Natural killer cell treated with Interleukin-12 subunit alpha and Interleukin-12 subunit beta and Interleukin-15 and Interleukin-18, amount 100 ng/mL, for 72 hours (primary cell): Measurements from ENCODE around the gene CCL21. TPM values are rescaled to one million over a fixed set of nuclear protein-coding genes. Genes with fewer than 3 reads are reported as not detected.
A peak's percentile ranks its signal among the peaks of the same experiment; 100 is the strongest.

ENCODE experiments used
- ATAC-seq, 2 donors: fragments of 150-1000 bp; cut with Tn5 transposase in 1 of 2; sonication (Bioruptor Pico), chemical (Tn5 transposase) in 1 of 2; 2 replicates each; pipeline ENCODE4 v1.10.0; 2021
- DNase-seq: peaks from one replicate; pipeline ENCODE4 v3.0.0; 2022; ENCODE audit warnings: low spot score
- H3K27ac Mint-ChIP-seq, 2 donors: 1 replicate in 1 of 2; 2 replicates in 1 of 2; pipeline ENCODE4 v1.8.0; 2022; ENCODE audit warnings: mixed read lengths in 2 of 2, mild to moderate bottlenecking in 1 of 2, moderate library complexity in 1 of 2
- H3K27me3 Mint-ChIP-seq, 2 donors: 1 replicate in 1 of 2; 2 replicates in 1 of 2; pipeline ENCODE4 v1.8.0; 2022; ENCODE audit warnings: mixed read lengths in 2 of 2
- H3K36me3 Mint-ChIP-seq: one replicate; pipeline ENCODE4 v1.8.0; 2022; ENCODE audit warnings: mixed read lengths
- H3K4me1 Mint-ChIP-seq, 2 donors: 1 replicate in 1 of 2; 2 replicates in 1 of 2; pipeline ENCODE4 v1.8.0; 2022; ENCODE audit warnings: low read depth in 2 of 2, mixed read lengths in 2 of 2, mild to moderate bottlenecking in 1 of 2
- H3K4me3 Mint-ChIP-seq: one replicate; pipeline ENCODE4 v1.8.0; 2022; ENCODE audit warnings: mixed read lengths
- H3K9me3 Mint-ChIP-seq: 2 replicates; pipeline ENCODE4 v1.8.0; 2022; ENCODE audit warnings: mixed read lengths
- total RNA-seq, 2 donors: library from RNA; stranded (reverse); gene quantifications; one replicate each; pipeline ENCODE4 v1.2.3, GENCODE V29; 2022

CCL21 gene
- total RNA-seq, 2 donors from 2014 or later: not detected

- Mint-ChIP-seq H3K27ac (no peak overlapping the region), H3K4me1 (peaks cover 0 to 3% of the 10 kb centered on the region in 2 donors), H3K27me3 (no peaks in the 10 kb centered on the region), H3K36me3 (no peaks in the 10 kb centered on the region), H3K4me3 (no peak overlapping the region), H3K9me3 (no peaks in the 10 kb centered on the region)
- DNase-seq (no peak), ATAC-seq (no peak)
These were observed 35.5 kb downstream of the CCL21 start for GRCh38 chr9:34674440-34674839.

GRCh38 chr9:34671307-34671706, 38.6 kb downstream of the CCL21 start:
- Mint-ChIP-seq H3K36me3 (no peaks in the 10 kb centered on the region), H3K9me3 (no peaks in the 10 kb centered on the region), H3K27ac (no peak overlapping the region), H3K27me3 (no peaks in the 10 kb centered on the region), H3K4me3 (no peak overlapping the region), H3K4me1 (peaks cover 5 to 7% of the 10 kb centered on the region in 2 donors)
- DNase-seq (no peak), ATAC-seq (no peak)

GRCh38 chr9:34669809-34670562, 40.0 kb downstream of the CCL21 start:
- H3K27me3 Mint-ChIP-seq: no peaks in the 10 kb centered on the region
- H3K4me1 Mint-ChIP-seq: peaks cover 5 to 9% of the 10 kb centered on the region in 2 donors
- no peaks in the 10 kb centered on the region for H3K9me3 Mint-ChIP-seq
- H3K36me3 Mint-ChIP-seq: no peaks in the 10 kb centered on the region
- no peak overlapping the region for H3K27ac Mint-ChIP-seq
- H3K4me3 Mint-ChIP-seq: no peak overlapping the region
- ATAC-seq: no peak
- DNase-seq: no peak

- peak; percentile 91 to 93 for ATAC-seq
- peak overlapping the region; percentile 76 to 85 for H3K27ac Mint-ChIP-seq
- no peaks in the 10 kb centered on the region for H3K9me3 Mint-ChIP-seq
- H3K4me1 Mint-ChIP-seq: peaks cover 18 to 23% of the 10 kb centered on the region in 2 donors
- no peaks in the 10 kb centered on the region for H3K27me3 Mint-ChIP-seq
- no peaks in the 10 kb centered on the region for H3K36me3 Mint-ChIP-seq
- DNase-seq: peak; percentile 93
- H3K4me3 Mint-ChIP-seq: peak overlapping the region; percentile 88
These were observed 44.3 kb downstream of the CCL21 start for GRCh38 chr9:34665381-34666250.

- Mint-ChIP-seq H3K4me1 (peaks cover 18 to 23% of the 10 kb centered on the region in 2 donors), H3K27ac (peak overlapping the region; percentile 14 to 85), H3K9me3 (no peaks in the 10 kb centered on the region), H3K27me3 (no peaks in the 10 kb centered on the region), H3K36me3 (no peaks in the 10 kb centered on the region), H3K4me3 (peak overlapping the region; percentile 88)
- no peak for ATAC-seq
- DNase-seq: no peak
These were observed 44.9 kb downstream of the CCL21 start for GRCh38 chr9:34665067-34665380.

- Mint-ChIP-seq H3K27ac (peak overlapping the region; percentile 14 to 79), H3K9me3 (no peaks in the 10 kb centered on the region), H3K27me3 (no peaks in the 10 kb centered on the region), H3K36me3 (no peaks in the 10 kb centered on the region), H3K4me3 (peak overlapping the region; percentile 88), H3K4me1 (peaks cover 18 to 23% of the 10 kb centered on the region in 2 donors)
- ATAC-seq (peak in 1 of 2 donors; percentile 53), DNase-seq (peak; percentile 82)
These were observed 45.5 kb downstream of the CCL21 start for GRCh38 chr9:34664281-34665066.

GRCh38 chr9:34663303-34663605, 46.7 kb downstream of the CCL21 start:
- H3K27me3 Mint-ChIP-seq: no peaks in the 10 kb centered on the region
- ATAC-seq: no peak
- no peak overlapping the region for H3K4me3 Mint-ChIP-seq
- DNase-seq: no peak
- no peaks in the 10 kb centered on the region for H3K36me3 Mint-ChIP-seq
- H3K27ac Mint-ChIP-seq: peak overlapping the region in 1 of 2 donors; percentile 79
- H3K4me1 Mint-ChIP-seq: peaks cover 18 to 23% of the 10 kb centered on the region in 2 donors
- H3K9me3 Mint-ChIP-seq: no peaks in the 10 kb centered on the region

- Mint-ChIP-seq H3K27me3 (no peaks in the 10 kb centered on the region), H3K4me1 (peaks cover 18 to 23% of the 10 kb centered on the region in 2 donors), H3K27ac (peak within 1 kb of the TSS in 1 of 2 donors; percentile 79), H3K9me3 (no peaks in the 10 kb centered on the region), H3K36me3 (no peaks in the 10 kb centered on the region), H3K4me3 (no peak within 1 kb of the TSS)
- DNase-seq (no peak), ATAC-seq (no peak)
These were observed 47.2 kb downstream of the CCL21 start, which contains the start of gene CCL27 for GRCh38 chr9:34662526-34663302. Gene CCL27 (minus strand): TSS chr9:34662657. CDS start chr9:34662633, 24 bp downstream.

GRCh38 chr9:34659592-34660253, 50.2 kb downstream of the CCL21 start:
- ATAC-seq: no peak
- H3K4me1 Mint-ChIP-seq: peaks cover 12 to 15% of the 10 kb centered on the region in 2 donors
- no peak for DNase-seq
- H3K27me3 Mint-ChIP-seq: no peaks in the 10 kb centered on the region
- no peaks in the 10 kb centered on the region for H3K36me3 Mint-ChIP-seq
- no peak overlapping the region for H3K4me3 Mint-ChIP-seq
- no peaks in the 10 kb centered on the region for H3K9me3 Mint-ChIP-seq
- H3K27ac Mint-ChIP-seq: no peak overlapping the region

Other genes starting within 250 kb of the CCL21 start
- not detected for gene ENHO, start 187.1 kb downstream of the CCL21 start, total RNA-seq
- gene CNTFR, start 120.4 kb downstream of the CCL21 start, total RNA-seq: not detected
- gene RPP25L, start 98.0 kb downstream of the CCL21 start, total RNA-seq: 10 to 100 TPM; 22.7 to 23.1 TPM
- 100 to 1,000 TPM in 1 of 2 donors, 10 to 100 TPM in 1; 79.8 to 141 TPM for gene DCTN3, start 89.6 kb downstream of the CCL21 start, total RNA-seq
- under 1 TPM in 1 of 2 donors, not detected in 1; 0.31 TPM for gene ARID3C, start 81.1 kb downstream of the CCL21 start, total RNA-seq
- 100 to 1,000 TPM in 1 of 2 donors, 10 to 100 TPM in 1; 45.6 to 109 TPM for gene SIGMAR1, start 72.3 kb downstream of the CCL21 start, total RNA-seq
- gene GALT, start 63.5 kb downstream of the CCL21 start, total RNA-seq: 10 to 100 TPM; 19.4 to 50.2 TPM
- gene IL11RA, start 58.0 kb downstream of the CCL21 start, total RNA-seq: 10 to 100 TPM in 1 of 2 donors, 1 to 10 TPM in 1; 6.8 to 16.8 TPM
- not detected for gene CCL27, start 47.5 kb downstream of the CCL21 start, total RNA-seq
- not detected for gene CCL19, start 18.9 kb downstream of the CCL21 start, total RNA-seq
- gene PHF24, start 248.1 kb upstream of the CCL21 start, total RNA-seq: not detected